Measurements from ENCODE around the gene TMEM126B.

Gene TMEM126B

GRCh38 chr11:85685820-85686459, 57.5 kb downstream of the TMEM126B start, which contains the start of gene CCDC89:
Gene CCDC89, minus strand, starts transcription at chr11:85686195. Its CDS starts 65 bp downstream, at chr11:85686130.
- no peak for DNase-seq

Measured in activated CD8-positive, alpha-beta memory T cell treated with anti-CD3 and anti-CD28 coated beads, Interleukin-2, amount 50 U/mL, for 48 hours (primary cell).